PFSK-1 (cell line): ENCODE data around the gene CACNA2D4.

Source experiments
- FOXP2 ChIP-seq: optimal IDR thresholded peaks from 2 replicates; pipeline ENCODE3; 2011; ENCODE audit warnings: borderline replicate concordance, control low read depth, inconsistent platforms; ENCODE audit not compliant: insufficient read depth; ENCODE audit errors: extremely low read length, extremely low read depth
- POLR2AphosphoS5 ChIP-seq: IDR thresholded peaks from 2 replicates; pipeline ENCODE4 v1.6.1; 2012; ENCODE audit warnings: low read depth, mild to moderate bottlenecking, control low read depth, low read length, moderate library complexity
- REST ChIP-seq, 2 experiments: IDR thresholded peaks; 2 replicates each; pipeline versions ENCODE4 v1.6.1 to v1.8.0; 2011 to 2012; ENCODE audit warnings: low read depth in 2 of 2, low read length in 2 of 2, control low read depth in 1 of 2, inconsistent platforms in 1 of 2, mild to moderate bottlenecking in 1 of 2, moderate library complexity in 1 of 2; ENCODE audit not compliant: insufficient read depth in 1 of 2
- SIN3A ChIP-seq: IDR thresholded peaks from 2 replicates; pipeline ENCODE4 v1.6.1; 2012; ENCODE audit warnings: mild to moderate bottlenecking, low read length, moderate library complexity, borderline replicate concordance; ENCODE audit not compliant: insufficient read depth
- TAF1 ChIP-seq: IDR thresholded peaks from 2 replicates; pipeline ENCODE4 v1.6.1; 2012; ENCODE audit warnings: low read length, control low read depth, borderline replicate concordance; ENCODE audit not compliant: insufficient read depth

Gene CACNA2D4

GRCh38 chr12:1918884-1919236 lies 408 bp upstream of the CACNA2D4 start:
- TF ChIP-seq TAF1, result no peak
- TF ChIP-seq REST (IDR thresholded peaks at IDR 0.05; ENCODE audit: insufficient read depth in 1 of 2, low read depth in 2 of 2, low read length in 2 of 2), result no peak
- TF ChIP-seq FOXP2, result no peak
- no peak for TF ChIP-seq SIN3A
- no peak for TF ChIP-seq POLR2AphosphoS5

GRCh38 chr12:1917172-1918070 lies 1.0 kb downstream of the CACNA2D4 start:
- TF ChIP-seq REST (IDR thresholded peaks at IDR 0.05; ENCODE audit: insufficient read depth in 1 of 2, low read depth in 2 of 2, low read length in 2 of 2) (no peak), SIN3A (no peak), TAF1 (no peak), POLR2AphosphoS5 (no peak), FOXP2 (no peak)

GRCh38 chr12:1916371-1917171 lies 1.9 kb downstream of the CACNA2D4 start:
- no peak for TF ChIP-seq TAF1

- TF ChIP-seq FOXP2 (no peak), POLR2AphosphoS5 (no peak), SIN3A (no peak), REST (IDR thresholded peaks at IDR 0.05; ENCODE audit: insufficient read depth in 1 of 2, low read depth in 2 of 2, low read length in 2 of 2) (no peak), TAF1 (no peak)
Observed at GRCh38 chr12:1915082-1915968, 3.1 kb downstream of the CACNA2D4 start.
